Endometrial microvascular endothelial cells (primary cell): ENCODE data around the gene ITPR2. TPM values are rescaled to one million over a fixed set of nuclear protein-coding genes. Genes with fewer than 3 reads are reported as not detected.

ENCODE experiments used
- in situ Hi-C: cut with HindIII; loops from 2 replicates; pipeline ENCODE4 v1.10.0; 2017; ENCODE audit warnings: low sequenced_read_pairs, low pct_unique_long_range_greater_than_20kb; ENCODE audit errors: inconsistent ontology term
- total RNA-seq: library from RNA; depleted of rRNA; stranded (reverse); fragments of >200 nt; gene quantifications from one replicate; pipeline ENCODE4 v1.2.3, GENCODE V29; 2015; ENCODE audit errors: inconsistent ontology term

ITPR2 gene
- total RNA-seq, 1 donor from 2014 or later = 34.6 TPM

DNA sequence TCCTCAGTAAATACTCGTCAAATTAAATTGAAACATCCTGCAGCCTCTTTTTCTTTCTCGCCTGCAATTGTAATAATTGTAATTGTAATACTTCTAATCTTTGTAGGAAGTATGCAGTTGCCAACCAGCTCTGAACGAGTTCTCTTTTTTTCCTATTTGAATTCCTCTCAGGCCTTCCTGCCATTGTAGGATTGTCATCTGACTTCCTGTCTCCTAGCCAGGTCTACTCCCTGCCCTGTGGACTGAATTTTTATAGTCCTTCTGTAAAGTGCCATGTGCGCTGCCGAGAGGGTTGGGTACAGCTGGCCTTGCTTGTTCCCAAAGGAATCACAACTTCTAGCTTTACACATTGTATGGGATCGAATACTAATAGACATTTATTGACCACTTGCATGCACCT lies 454.3 kb downstream of the ITPR2 start:
- in situ Hi-C loops = no loop called here

- in situ Hi-C loops = no loop called here
Measured at GRCh38 chr12:26374934-26375680, 457.9 kb downstream of the ITPR2 start.

GRCh38 chr12:26373606-26374495 lies 459.1 kb downstream of the ITPR2 start:
- in situ Hi-C loops = no loop called here

DNA sequence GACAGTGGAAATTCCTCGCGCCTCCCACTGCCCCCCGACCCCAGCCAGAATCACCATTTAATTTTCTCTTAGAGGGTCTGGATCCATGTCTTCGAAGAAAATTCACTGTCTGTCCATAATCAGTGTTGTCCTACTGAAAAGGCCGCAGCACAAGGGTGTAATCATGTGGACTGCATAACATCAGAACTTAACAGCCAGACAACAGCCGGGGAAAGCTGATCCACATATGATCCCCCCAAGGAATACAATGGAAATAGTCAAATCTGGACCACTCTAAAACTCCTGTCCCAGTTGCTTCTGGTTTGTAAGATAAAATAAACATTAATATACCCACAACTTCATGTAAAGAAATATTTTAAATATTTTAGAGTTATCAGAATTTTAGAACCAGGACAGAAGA lies 460.1 kb downstream of the ITPR2 start:
- in situ Hi-C loops = no loop called here

DNA sequence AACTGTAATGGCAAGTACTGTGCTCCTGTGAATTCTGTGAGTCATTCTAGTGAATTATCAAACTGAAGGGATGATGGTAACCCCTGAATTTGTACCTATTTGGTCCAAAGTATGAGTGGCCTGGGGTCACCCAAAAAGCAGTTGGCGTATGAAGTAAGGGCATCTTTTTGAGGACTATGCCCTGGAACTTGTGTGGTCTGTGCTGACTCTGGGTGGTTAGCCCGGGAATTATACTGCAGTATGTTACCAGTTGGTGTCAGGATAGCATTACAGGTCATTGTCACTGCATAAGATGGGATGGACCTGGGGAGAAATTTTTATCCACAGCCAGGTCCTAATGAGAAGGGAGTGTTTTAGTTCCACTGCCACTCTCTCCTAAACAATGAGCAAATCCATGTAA lies 462.9 kb downstream of the ITPR2 start:
- in situ Hi-C loops = no loop called here

DNA sequence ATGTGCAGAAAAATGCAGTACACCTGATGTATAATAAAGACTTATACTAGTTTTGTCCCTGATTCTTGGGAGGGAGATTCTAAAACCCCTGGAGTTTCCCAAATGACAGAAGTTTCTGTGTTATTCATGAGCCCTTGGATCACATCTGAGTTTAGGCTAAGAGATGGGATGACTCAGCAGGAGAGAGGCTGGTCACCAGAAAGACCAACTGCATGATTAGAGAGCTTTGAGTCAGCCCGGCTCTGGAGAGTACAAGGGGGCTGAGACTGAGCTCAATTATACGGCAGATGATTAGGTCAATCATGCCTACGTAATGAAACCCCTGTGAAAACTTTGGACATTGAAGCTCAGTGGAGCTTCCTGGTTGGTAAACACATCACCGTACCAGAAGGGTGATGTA lies 463.4 kb downstream of the ITPR2 start:
- in situ Hi-C loops = no loop called here

DNA sequence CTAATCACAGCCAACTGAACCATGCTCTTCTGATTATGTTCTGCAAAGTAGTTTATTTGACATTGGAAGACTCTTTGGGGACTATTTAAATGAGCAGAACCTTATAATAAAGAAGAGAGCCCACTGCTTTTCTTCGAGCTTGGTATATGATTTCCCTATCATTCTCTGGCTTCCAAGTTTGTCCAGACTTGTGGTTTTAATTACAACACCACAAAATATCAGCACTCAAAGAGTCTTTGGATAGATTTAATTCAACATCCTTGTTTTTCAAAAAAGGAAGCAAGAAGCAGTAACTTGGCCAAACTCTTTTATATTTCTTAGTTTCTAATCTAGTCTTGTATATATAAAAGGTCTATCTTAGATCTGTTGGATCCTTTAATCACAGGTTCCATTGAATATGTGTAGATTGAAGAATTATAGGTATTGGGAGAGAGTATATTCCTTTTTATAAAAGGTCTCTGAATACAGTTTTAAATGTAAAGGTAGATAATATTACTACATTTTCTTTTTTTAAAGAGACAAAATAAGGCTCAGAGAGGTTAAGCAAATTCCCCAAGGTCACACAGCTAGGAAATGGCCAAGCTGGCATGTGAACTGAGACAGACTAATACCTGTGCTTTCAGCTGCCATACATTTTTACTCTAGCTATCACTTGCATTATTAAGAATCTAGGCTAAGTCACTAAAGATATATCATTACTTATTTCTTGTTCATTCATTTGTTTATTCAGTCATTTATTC lies 464.8 kb downstream of the ITPR2 start:
- in situ Hi-C loops = no loop called here

GRCh38 chr12:26361964-26362363 lies 471.0 kb downstream of the ITPR2 start:
- in situ Hi-C loops = no loop called here

DNA sequence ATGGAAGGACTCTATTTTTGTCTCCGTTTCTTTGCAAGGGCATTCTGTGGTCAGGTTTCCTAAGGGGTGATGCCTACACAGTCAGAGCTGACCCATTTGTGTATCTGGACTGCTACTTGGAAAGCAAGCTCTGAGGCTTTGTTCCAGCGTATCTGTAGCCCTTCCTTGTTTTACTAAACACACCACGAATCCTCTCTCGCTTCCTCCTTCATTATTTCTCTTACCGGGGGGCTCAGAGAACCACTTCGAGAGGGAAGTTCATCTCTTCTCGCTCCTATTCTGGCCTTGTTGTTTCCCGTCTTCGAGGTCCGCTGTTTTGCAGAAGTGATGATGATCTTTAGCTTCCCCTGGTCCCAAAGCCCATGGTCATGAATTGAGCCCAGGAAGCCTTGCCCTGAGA lies 472.9 kb downstream of the ITPR2 start:
- in situ Hi-C loops = no loop called here

DNA sequence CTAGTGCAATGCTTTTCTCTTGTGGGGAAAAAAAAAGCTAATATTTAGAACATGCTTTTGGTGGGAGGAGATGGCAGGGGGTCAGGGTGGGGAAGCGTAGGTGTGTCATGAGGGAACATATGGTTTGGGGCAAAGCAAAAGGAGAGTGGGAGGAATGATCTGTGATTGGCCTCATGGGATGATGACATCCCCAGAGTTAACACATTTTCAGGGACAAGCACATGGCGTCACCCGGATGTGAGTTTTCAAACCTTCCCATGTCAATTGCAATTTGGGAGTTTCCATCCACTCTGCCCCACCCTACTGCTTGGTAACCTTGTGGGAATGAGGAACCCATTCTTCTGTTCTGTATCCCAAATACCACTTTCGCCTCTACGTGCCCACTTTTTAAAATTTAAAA lies 473.4 kb downstream of the ITPR2 start:
- in situ Hi-C loops = no loop called here

DNA sequence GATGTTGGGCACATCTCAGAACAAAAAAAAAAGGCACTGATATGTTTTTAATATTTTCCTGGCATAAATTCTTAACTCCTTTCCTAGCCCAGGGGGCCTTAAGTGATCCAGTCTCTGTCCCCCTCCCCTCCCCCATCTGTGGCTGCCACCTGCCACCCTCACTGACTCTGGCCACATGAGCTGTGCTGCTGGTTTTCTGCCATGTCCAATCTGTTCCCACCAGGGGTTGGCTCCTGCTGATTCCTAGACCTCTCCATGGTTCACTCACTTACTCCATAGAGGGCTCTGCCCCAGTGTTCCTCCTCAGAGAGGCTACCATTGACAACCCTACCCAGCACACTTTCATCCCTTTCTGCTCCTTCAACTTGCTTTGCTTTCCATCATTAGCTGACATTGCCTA lies 474.3 kb downstream of the ITPR2 start:
- in situ Hi-C loops = no loop called here

DNA sequence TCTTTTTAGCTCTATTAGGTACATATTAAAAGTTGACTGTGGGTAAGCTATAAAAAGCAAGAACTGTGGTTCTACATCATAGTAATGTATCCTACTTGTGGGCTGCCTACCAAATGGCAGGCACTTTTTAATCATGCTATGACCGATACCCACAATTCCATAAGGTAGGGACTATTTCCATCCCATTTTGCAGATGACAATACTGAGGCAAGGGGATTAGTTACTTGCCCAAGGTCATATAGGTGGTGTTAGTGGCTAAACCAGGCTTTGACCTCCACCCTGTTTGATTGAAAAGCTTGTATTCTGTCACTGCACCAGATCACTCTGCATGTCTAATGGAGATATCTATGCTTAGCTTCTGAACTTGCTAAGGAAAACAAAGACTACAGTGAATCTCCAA lies 485.7 kb downstream of the ITPR2 start:
- in situ Hi-C loops = no loop called here

- in situ Hi-C loops = no loop called here
Measured at GRCh38 chr12:26346736-26347135, 486.3 kb downstream of the ITPR2 start.

GRCh38 chr12:26345471-26346003 lies 487.5 kb downstream of the ITPR2 start:
- in situ Hi-C loops = no loop called here

GRCh38 chr12:26341491-26341890 lies 491.5 kb downstream of the ITPR2 start:
- in situ Hi-C loops = no loop called here

- in situ Hi-C loops = no loop called here
Measured at GRCh38 chr12:26340649-26341048, 492.3 kb downstream of the ITPR2 start.

DNA sequence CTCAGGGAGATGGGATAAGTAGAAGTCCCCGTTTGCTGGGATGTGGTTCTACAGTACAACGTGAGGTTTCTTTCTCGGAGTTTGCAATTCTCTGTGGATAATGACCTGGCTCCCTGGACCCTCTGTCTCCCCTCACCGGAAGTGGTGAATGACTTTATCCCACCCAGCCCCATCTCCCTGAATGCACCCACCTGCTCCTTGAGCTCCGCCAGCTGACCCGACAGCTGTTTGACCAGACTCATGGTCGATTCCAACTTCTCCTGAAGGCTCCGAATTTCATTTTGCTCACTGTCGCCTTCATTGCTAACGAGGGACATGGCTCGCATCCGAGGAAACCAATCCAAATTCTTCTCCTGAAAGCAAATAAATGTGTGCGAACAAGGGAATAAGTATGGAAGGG lies 493.0 kb downstream of the ITPR2 start:
- in situ Hi-C loops = no loop called here

GRCh38 chr12:26338586-26339572 lies 494.1 kb downstream of the ITPR2 start:
- in situ Hi-C loops = no loop called here
